RWPE2 (cell line): ENCODE measurements around the gene MTA3.

ENCODE experiments used
- ATAC-seq: fragments of 200-7000 bp; cut with Tn5 transposase; 3 replicates; pipeline ENCODE4 v1.9.1; 2021; ENCODE audit warnings: low read depth
- DNase-seq: peaks from one replicate; pipeline ENCODE4 v3.0.0-alpha.2; 2020; ENCODE audit warnings: low spot score
- H3K27ac ChIP-seq: fragments of 450-650 bp; 2 replicates; pipeline ENCODE4 v1.5.1; 2017; ENCODE audit warnings: mild to moderate bottlenecking; ENCODE audit not compliant: poor library complexity, severe bottlenecking
- H3K27me3 ChIP-seq: fragments of 250-450 bp; sonication (Bioruptor Pico); 2 replicates; pipeline ENCODE4 v1.5.1; 2021; ENCODE audit warnings: mild to moderate bottlenecking, moderate library complexity; ENCODE audit not compliant: insufficient read depth, poor library complexity, severe bottlenecking
- H3K36me3 ChIP-seq: fragments of 250-450 bp; sonication (Bioruptor Pico); 2 replicates; pipeline ENCODE4 v1.5.1; 2020; ENCODE audit warnings: low read depth, mild to moderate bottlenecking, moderate library complexity
- H3K4me1 ChIP-seq: fragments of 250-450 bp; sonication (Bioruptor Pico); 2 replicates; pipeline ENCODE4 v1.5.1; 2021; ENCODE audit warnings: mild to moderate bottlenecking, moderate library complexity; ENCODE audit not compliant: insufficient read depth, poor library complexity, severe bottlenecking
- H3K4me3 ChIP-seq: fragments of 250-450 bp; sonication (Bioruptor Pico); 2 replicates; pipeline ENCODE4 v1.5.1; 2021; ENCODE audit warnings: mild to moderate bottlenecking, moderate library complexity; ENCODE audit not compliant: severe bottlenecking
- H3K9me3 ChIP-seq: fragments of 250-450 bp; sonication (Bioruptor Pico); 2 replicates; pipeline ENCODE4 v1.5.1; 2021; ENCODE audit warnings: mild to moderate bottlenecking, moderate library complexity; ENCODE audit not compliant: severe bottlenecking
- TF ChIP-seq, protein P1 (sequence below): fragments of 450-650 bp; IDR thresholded peaks from one replicate; pipeline ENCODE4 v1.5.1; 2017; ENCODE audit warnings: mild to moderate bottlenecking, moderate library complexity; ENCODE audit not compliant: poor library complexity, severe bottlenecking

MTA3 gene

DNA sequence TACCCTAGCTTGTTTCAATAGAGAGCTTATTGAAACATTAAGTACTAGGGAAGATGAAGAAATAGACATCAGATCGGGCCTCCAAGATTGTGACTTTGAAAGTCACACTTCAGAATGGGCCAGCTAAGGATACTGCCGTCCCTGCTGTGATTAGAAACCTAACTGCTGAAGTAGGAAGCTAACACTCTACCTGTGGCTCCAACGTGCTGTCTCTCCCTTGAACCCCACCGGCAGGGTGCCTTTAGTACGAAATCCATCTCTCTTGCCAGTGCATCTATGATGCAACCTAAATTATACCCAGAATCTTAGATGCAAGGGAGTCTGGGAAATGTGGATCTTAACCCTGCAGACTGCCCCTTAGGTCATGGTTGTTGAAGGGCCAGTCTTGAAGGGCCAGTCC is 116.9 kb downstream of the MTA3 start:
- DNase-seq (no peak), ATAC-seq (no peak)
- Histone ChIP-seq H3K9me3 (no peaks in the 10 kb centered on the region), H3K4me3 (no peak overlapping the region), H3K36me3 (0 out of 2 replicates have a peak, but pooled peaks cover 6% of the 10 kb centered on the region), H3K4me1 (no peaks in the 10 kb centered on the region), H3K27me3 (no peaks in the 10 kb centered on the region), H3K27ac (no peak overlapping the region)
- TF ChIP-seq, protein P1, sequence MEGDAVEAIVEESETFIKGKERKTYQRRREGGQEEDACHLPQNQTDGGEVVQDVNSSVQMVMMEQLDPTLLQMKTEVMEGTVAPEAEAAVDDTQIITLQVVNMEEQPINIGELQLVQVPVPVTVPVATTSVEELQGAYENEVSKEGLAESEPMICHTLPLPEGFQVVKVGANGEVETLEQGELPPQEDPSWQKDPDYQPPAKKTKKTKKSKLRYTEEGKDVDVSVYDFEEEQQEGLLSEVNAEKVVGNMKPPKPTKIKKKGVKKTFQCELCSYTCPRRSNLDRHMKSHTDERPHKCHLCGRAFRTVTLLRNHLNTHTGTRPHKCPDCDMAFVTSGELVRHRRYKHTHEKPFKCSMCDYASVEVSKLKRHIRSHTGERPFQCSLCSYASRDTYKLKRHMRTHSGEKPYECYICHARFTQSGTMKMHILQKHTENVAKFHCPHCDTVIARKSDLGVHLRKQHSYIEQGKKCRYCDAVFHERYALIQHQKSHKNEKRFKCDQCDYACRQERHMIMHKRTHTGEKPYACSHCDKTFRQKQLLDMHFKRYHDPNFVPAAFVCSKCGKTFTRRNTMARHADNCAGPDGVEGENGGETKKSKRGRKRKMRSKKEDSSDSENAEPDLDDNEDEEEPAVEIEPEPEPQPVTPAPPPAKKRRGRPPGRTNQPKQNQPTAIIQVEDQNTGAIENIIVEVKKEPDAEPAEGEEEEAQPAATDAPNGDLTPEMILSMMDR = no peak

DNA sequence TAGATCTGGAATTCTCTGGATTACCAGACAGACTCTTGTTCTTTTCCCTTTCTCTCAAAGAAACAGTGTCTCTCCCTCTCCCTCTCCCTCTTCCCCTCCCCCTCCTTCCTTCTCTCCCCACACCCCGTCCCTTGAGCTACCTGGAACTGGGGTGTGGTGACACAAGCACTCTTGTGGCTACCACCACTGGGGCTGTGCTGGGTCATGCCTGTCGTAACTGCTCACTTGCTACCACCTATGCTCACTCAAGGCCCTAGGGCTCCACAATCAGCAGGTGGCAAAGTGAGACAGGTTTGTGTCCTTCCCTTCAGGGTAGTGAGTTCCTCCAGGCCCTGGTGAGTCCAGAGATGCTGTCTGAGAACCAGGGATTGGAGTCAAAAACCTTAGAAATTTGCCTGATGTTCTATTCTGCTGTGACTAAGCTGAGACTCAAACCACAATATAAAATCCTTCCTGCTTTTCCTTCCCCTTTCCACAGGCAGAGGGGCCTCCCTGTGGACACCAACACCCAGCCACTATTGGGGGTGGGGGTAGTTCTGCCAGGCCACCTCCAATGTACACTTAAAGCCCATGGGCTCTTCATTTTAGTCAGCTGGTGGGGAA is 124.7 kb downstream of the MTA3 start:
- DNase-seq (no peak), ATAC-seq (no peak)
- H3K4me1 ChIP-seq = no peaks in the 10 kb centered on the region
- TF ChIP-seq, protein P1 = no peak
- peaks cover 3% of the 10 kb centered on the region; the same call in 1 of the 2 replicates for H3K36me3 ChIP-seq
- no peak overlapping the region for H3K27ac ChIP-seq
- no peaks in the 10 kb centered on the region for H3K27me3 ChIP-seq
- no peaks in the 10 kb centered on the region for H3K9me3 ChIP-seq
- no peak overlapping the region for H3K4me3 ChIP-seq

DNA sequence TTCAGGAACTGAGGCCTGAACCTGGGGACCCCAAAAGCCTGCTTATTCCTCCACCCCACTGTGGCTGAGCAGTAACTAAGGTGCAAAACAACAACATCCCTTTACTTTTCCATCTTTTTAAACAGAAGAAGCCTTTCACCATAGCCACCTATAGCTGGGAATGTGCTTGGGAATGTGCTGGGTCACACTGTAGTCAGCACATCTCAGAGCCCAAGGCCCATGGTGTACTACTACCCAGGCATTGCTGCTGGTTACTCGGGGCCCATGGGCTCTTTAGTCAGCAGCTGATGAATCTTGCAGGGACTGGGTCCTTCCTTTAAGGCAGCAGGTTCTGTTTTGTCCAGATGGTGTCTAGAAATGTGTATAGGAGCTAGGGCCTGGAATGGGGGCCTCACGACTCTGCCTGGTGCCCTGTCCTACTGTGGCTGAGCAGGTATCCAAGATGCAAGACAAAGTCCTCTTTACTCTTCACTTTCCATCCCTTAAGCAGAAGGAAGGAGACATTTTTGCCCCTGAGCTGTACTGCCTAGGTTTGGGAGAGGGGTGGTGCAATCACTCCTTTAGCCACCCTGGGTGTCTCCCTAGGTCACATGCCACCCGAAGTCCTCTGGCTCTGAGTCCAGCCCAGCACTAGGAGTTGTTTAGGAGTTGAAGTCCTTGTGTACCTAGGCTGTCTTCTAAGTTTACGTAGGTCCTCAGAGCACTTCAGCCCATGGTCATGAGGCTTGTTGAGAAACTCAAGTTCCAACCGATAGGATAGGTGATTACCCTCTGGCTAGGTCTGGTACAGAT is 125.5 kb downstream of the MTA3 start:
- H3K27me3 ChIP-seq = no peaks in the 10 kb centered on the region
- no peaks in the 10 kb centered on the region for H3K9me3 ChIP-seq
- H3K36me3 ChIP-seq = peaks cover 3% of the 10 kb centered on the region; the same call in 1 of the 2 replicates
- ATAC-seq (no peak), DNase-seq (no peak)
- no peak overlapping the region for H3K4me3 ChIP-seq
- no peak overlapping the region for H3K27ac ChIP-seq
- H3K4me1 ChIP-seq = no peaks in the 10 kb centered on the region
- TF ChIP-seq, protein P1 = no peak

DNA sequence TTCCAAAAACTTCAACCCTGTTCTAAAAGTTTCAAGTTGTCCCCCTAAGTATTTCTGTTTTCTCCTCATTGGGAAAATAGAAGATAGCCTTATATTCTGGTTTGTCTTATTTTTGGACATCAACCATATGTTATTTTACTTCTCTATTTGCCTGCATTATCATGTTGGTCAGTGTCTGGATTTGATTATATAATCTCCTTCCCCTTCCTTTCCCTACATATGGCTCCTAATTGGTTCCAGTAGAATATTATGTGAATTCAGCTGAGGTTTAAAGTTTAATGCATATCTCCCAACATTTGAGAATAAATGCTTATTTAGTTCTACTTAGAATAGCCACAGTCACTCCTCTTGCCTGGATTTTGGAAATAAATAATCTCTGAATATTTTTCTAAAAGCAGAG is 128.6 kb downstream of the MTA3 start:
- ATAC-seq (no peak), DNase-seq (no peak)
- TF ChIP-seq, protein P1 = no peak
- no peak overlapping the region for H3K27ac ChIP-seq
- H3K36me3 ChIP-seq = peaks cover 3% of the 10 kb centered on the region; the same call in 1 of the 2 replicates
- H3K4me3 ChIP-seq = no peak overlapping the region
- H3K9me3 ChIP-seq = no peaks in the 10 kb centered on the region
- no peaks in the 10 kb centered on the region for H3K4me1 ChIP-seq
- no peaks in the 10 kb centered on the region for H3K27me3 ChIP-seq

DNA sequence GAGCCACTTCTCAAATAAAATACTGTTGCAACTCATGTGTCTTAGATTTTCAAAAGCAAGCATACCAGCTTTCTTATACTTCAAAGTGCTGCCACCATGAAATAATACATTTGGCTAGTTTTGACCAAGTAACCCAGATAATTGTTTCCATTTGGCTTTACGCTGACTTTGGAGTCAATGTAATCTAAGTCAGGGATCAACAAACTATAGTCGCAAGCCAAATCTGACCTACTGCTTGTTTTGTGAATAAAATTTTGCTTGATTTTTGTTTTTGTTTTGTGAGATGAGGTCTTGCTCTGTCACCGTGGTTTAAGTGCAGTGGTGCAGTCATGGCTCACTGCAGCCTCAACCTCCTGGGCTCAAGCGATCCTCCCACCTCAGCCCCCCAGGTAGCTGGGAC is 130.5 kb downstream of the MTA3 start:
- peaks cover 3% of the 10 kb centered on the region; the same call in 1 of the 2 replicates for H3K36me3 ChIP-seq
- no peak for DNase-seq
- TF ChIP-seq, protein P1 = no peak
- no peaks in the 10 kb centered on the region for H3K9me3 ChIP-seq
- no peak overlapping the region for H3K27ac ChIP-seq
- ATAC-seq = no peak
- no peak overlapping the region for H3K4me3 ChIP-seq
- H3K27me3 ChIP-seq = no peaks in the 10 kb centered on the region
- no peaks in the 10 kb centered on the region for H3K4me1 ChIP-seq
